Naive thymus-derived CD8-positive, alpha-beta T cell (primary cell): ENCODE measurements around the gene SPATA31D1. TPM values are rescaled to one million over a fixed set of nuclear protein-coding genes. Genes with fewer than 3 reads are reported as not detected.

Source experiments
- ATAC-seq, 2 donors: fragments of 150-1000 bp; cut with Tn5 transposase in 1 of 2; sonication (Bioruptor Pico), chemical (Tn5 transposase) in 1 of 2; 1 replicate in 1 of 2; 2 replicates in 1 of 2; pipeline ENCODE4 v1.10.0; 2021; ENCODE audit warnings: mild to moderate bottlenecking in 2 of 2, moderate library complexity in 2 of 2
- POLR2A ChIA-PET: fragments of 350-600 bp; sonication (Branson Sonifier 250); formaldehyde crosslinking; loops from one replicate; lab custom pipeline; 2021; ENCODE audit warnings: antibody characterized with exemption; lab: Charles Lee
- DNase-seq, 10 donors: peaks; one replicate each; pipeline versions ENCODE4 v3.0.0 to v3.0.0-alpha.2; 2020 to 2022
- H3K27ac Mint-ChIP-seq, 10 donors: one replicate each; pipeline ENCODE4 v1.8.0; 2020 to 2022; ENCODE audit warnings: mild to moderate bottlenecking in 10 of 10, mixed read lengths in 10 of 10, moderate library complexity in 4 of 10, inconsistent platforms in 1 of 10
- H3K27me3 Mint-ChIP-seq, 5 donors: one replicate each; pipeline ENCODE4 v1.8.0; 2021 to 2022; ENCODE audit warnings: mixed read lengths in 5 of 5
- H3K36me3 Mint-ChIP-seq, 3 donors: one replicate each; pipeline ENCODE4 v1.8.0; 2020 to 2022; ENCODE audit warnings: mixed read lengths in 3 of 3, mild to moderate bottlenecking in 2 of 3, inconsistent platforms in 1 of 3
- H3K4me1 Mint-ChIP-seq, 4 donors: one replicate each; pipeline ENCODE4 v1.8.0; 2021 to 2022; ENCODE audit warnings: mixed read lengths in 4 of 4
- H3K4me3 Mint-ChIP-seq, 10 donors: one replicate each; pipeline ENCODE4 v1.8.0; 2020 to 2022; ENCODE audit warnings: mild to moderate bottlenecking in 10 of 10, mixed read lengths in 10 of 10, moderate library complexity in 6 of 10, inconsistent platforms in 1 of 10
- H3K9me3 Mint-ChIP-seq, 9 donors: one replicate each; pipeline ENCODE4 v1.8.0; 2020 to 2022; ENCODE audit warnings: mixed read lengths in 9 of 9, mild to moderate bottlenecking in 3 of 9, inconsistent platforms in 1 of 9, moderate library complexity in 1 of 9
- polyA plus RNA-seq, 3 donors: library from polyadenylated mRNA; unstranded; fragments of 300-500 nt; fragmentation: Illumina TruSeq; gene quantifications; one replicate each; pipeline ENCODE4 v1.2.3, GENCODE V29; 2021
- total RNA-seq, 8 experiments: library from RNA in 2 of 8; stranded (reverse) in 2 of 8; gene quantifications; one replicate each; pipeline ENCODE4 v1.2.3 and lab custom pipeline; 2021 to 2026

The SPATA31D1 gene
- total and polyA plus RNA-seq, 5 experiments from 2014 or later, result not detected

GRCh38 chr9:82031538-82032280 lies 43.1 kb downstream of the SPATA31D1 start:
- H3K27ac Mint-ChIP-seq, result no peak overlapping the region
- POLR2A ChIA-PET, result no interaction called here
- ATAC-seq, result no peak
- no peak for DNase-seq
- no peaks in the 10 kb centered on the region for H3K4me1 Mint-ChIP-seq
- H3K9me3 Mint-ChIP-seq, result peaks cover 0 to 4% (median 0%) of the 10 kb centered on the region in 9 donors
- H3K4me3 Mint-ChIP-seq, result no peak overlapping the region
- H3K27me3 Mint-ChIP-seq, result peaks cover 0 to 5% (median 2%) of the 10 kb centered on the region in 5 donors
- no peaks in the 10 kb centered on the region for H3K36me3 Mint-ChIP-seq

- POLR2A ChIA-PET, result no interaction called here
- DNase-seq (no peak), ATAC-seq (no peak)
- H3K36me3 Mint-ChIP-seq, result no peaks in the 10 kb centered on the region
- H3K27ac Mint-ChIP-seq, result no peak overlapping the region
- H3K4me1 Mint-ChIP-seq, result no peaks in the 10 kb centered on the region
- peaks cover 0 to 2% (median 0%) of the 10 kb centered on the region in 9 donors for H3K9me3 Mint-ChIP-seq
- no peak overlapping the region for H3K4me3 Mint-ChIP-seq
- peaks cover 0 to 2% (median 0%) of the 10 kb centered on the region in 5 donors for H3K27me3 Mint-ChIP-seq
Measured at GRCh38 chr9:82034956-82035731, 46.6 kb downstream of the SPATA31D1 start.

- Mint-ChIP-seq H3K27me3 (peaks cover 0 to 2% (median 0%) of the 10 kb centered on the region in 5 donors), H3K9me3 (peaks cover 0 to 2% (median 0%) of the 10 kb centered on the region in 9 donors), H3K4me3 (no peak overlapping the region), H3K4me1 (no peaks in the 10 kb centered on the region), H3K36me3 (no peaks in the 10 kb centered on the region), H3K27ac (no peak overlapping the region)
- POLR2A ChIA-PET, result no interaction called here
- DNase-seq (no peak), ATAC-seq (no peak)
Measured at GRCh38 chr9:82036086-82036485, 47.5 kb downstream of the SPATA31D1 start.

- POLR2A ChIA-PET, result no interaction called here
- Mint-ChIP-seq H3K27me3 (no peaks in the 10 kb centered on the region), H3K36me3 (no peaks in the 10 kb centered on the region), H3K9me3 (peaks cover 0 to 2% (median 0%) of the 10 kb centered on the region in 9 donors), H3K27ac (no peak overlapping the region), H3K4me1 (no peaks in the 10 kb centered on the region), H3K4me3 (no peak overlapping the region)
- DNase-seq (no peak), ATAC-seq (no peak)
Measured at GRCh38 chr9:82037126-82037525, 48.6 kb downstream of the SPATA31D1 start.

- no peak for DNase-seq
- Mint-ChIP-seq H3K36me3 (no peaks in the 10 kb centered on the region), H3K4me1 (no peaks in the 10 kb centered on the region), H3K27me3 (no peaks in the 10 kb centered on the region), H3K9me3 (peaks cover 0 to 2% (median 0%) of the 10 kb centered on the region in 9 donors), H3K4me3 (no peak overlapping the region), H3K27ac (no peak overlapping the region)
- ATAC-seq, result no peak
- POLR2A ChIA-PET, result no interaction called here
Measured at GRCh38 chr9:82038897-82039296, 50.3 kb downstream of the SPATA31D1 start.

Other genes starting within 250 kb of the SPATA31D1 start
- not detected for gene SPATA31D4, start 60.3 kb upstream of the SPATA31D1 start, total RNA-seq
- not detected for gene SPATA31D4, start 60.3 kb upstream of the SPATA31D1 start, polyA plus RNA-seq
- gene SPATA31D3, start 45.3 kb upstream of the SPATA31D1 start, total RNA-seq, result not detected
- not detected for gene SPATA31D3, start 45.3 kb upstream of the SPATA31D1 start, polyA plus RNA-seq